GM12892 (cell line): ENCODE measurements around the gene SSBP3.

Source experiments
- DNase-seq: peaks from one replicate; pipeline ENCODE4 v3.0.0; 2011; ENCODE audit not compliant: insufficient read length
- FAIRE-seq: peaks from 2 replicates; lab custom pipeline; 2011; peaks lifted over from hg19 to GRCh38; lab: Jason Lieb, UNC
- POLR2A ChIP-seq: IDR thresholded peaks from 2 replicates; pipeline ENCODE4 v1.6.1; 2011; ENCODE audit warnings: low read depth, low read length, control low read depth
- POLR2AphosphoS5 ChIP-seq: IDR thresholded peaks from 2 replicates; pipeline ENCODE4 v1.6.1; 2011; ENCODE audit warnings: low read depth, low read length, control low read depth
- TAF1 ChIP-seq: IDR thresholded peaks from 2 replicates; pipeline ENCODE4 v1.6.1; 2011; ENCODE audit warnings: low read depth, mild to moderate bottlenecking, control low read depth, low read length, borderline replicate concordance

The SSBP3 gene

GRCh38 chr1:54180701-54181360 lies 225.4 kb downstream of the SSBP3 start:
- TF ChIP-seq POLR2AphosphoS5: no peak
- TF ChIP-seq TAF1: no peak
- TF ChIP-seq POLR2A: no peak
- FAIRE-seq: no peak
- no peak for DNase-seq

GRCh38 chr1:54178296-54179070 lies 227.7 kb downstream of the SSBP3 start:
- FAIRE-seq (no peak), DNase-seq (no peak)
- TF ChIP-seq TAF1 (no peak), POLR2AphosphoS5 (no peak), POLR2A (no peak)

- FAIRE-seq: no peak
- TF ChIP-seq TAF1 (no peak), POLR2A (no peak), POLR2AphosphoS5 (no peak)
- no peak for DNase-seq
These were observed 228.5 kb downstream of the SSBP3 start for GRCh38 chr1:54177726-54178125.

DNA sequence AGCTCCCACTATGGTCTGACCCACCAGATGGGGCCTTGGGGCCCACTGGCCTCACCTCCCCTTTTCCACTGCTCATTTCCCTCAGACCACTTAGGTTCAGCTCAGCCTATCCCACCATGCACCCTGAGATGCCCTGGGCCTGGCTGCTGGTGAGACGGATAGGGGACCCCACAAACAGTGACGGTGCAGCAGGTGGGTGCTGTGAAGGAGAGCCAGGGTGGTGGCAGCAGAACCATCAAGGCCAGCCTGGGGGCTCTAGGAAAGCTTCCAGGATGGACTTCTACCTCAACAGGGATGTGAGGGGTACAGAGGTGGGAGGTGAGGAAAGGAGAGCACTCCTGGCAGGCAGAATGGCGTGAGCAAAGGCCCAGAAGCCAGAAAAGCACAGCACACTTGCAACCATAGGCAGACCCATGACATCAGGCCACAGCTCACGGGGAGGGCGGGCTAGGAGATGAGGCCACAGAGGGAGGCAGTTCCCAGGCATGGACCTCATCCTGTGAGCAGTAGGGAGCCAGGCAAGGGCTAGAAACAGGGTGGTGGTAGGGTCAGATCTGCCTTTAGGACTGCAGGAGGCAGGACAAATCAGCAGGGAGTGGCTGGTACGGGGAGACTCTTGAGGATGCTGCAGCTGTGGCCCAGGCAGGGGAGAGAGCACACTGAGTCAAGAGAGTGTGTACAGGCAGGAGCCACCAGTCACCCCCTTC lies 229.4 kb downstream of the SSBP3 start:
- FAIRE-seq (no peak), DNase-seq (no peak)
- no peak for TF ChIP-seq POLR2A
- TF ChIP-seq TAF1: no peak
- no peak for TF ChIP-seq POLR2AphosphoS5
